AG20443 (cell line): ENCODE data around the gene BCL2L12.
A peak's percentile ranks its signal among the peaks of the same experiment; 100 is the strongest.
"Not testable (repeated sequence)": the region's sequence is repeated elsewhere in the genome, so short reads cannot be mapped to it uniquely, and the experiment has no call there.

ENCODE experiments used
- DNase-seq: peaks from one replicate; pipeline ENCODE4 v3.0.0; 2012; ENCODE audit warnings: low spot score, mixed read lengths

BCL2L12 gene

GRCh38 chr19:49665351-49666119 lies at the start of gene BCL2L12, which contains the start of gene IRF3:
Gene BCL2L12, plus strand, starts transcription at chr19:49665933. Its CDS starts 760 bp downstream, at chr19:49666693.
Gene IRF3, minus strand, starts transcription at chr19:49665857. Its CDS starts 1,019 bp downstream, at chr19:49664838.
- DNase-seq: peak; percentile 97

GRCh38 chr19:49616532-49616931 lies 49.2 kb upstream of the BCL2L12 start:
- DNase-seq: no peak

DNA sequence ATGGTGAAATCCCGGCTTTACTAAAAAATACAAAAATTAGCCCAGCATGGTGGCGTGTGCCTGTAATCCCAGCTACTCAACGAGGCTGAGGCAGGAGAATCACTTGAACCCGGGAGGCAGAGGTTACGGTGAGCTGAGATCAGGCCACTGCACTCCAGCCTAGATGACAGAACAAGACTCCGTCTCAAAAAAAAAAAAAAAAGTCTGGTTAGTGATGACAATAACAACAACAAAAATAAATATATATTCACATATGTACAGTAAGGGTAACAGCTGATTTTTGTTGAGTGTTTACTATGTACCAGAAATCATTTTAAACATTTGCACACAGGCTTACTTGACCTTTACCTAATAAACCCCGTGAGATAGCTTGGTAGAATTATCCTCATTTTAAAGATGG lies 48.8 kb upstream of the BCL2L12 start:
- no peak for DNase-seq

GRCh38 chr19:49617860-49618259 lies 47.9 kb upstream of the BCL2L12 start:
- DNase-seq: not testable (repeated sequence)

DNA sequence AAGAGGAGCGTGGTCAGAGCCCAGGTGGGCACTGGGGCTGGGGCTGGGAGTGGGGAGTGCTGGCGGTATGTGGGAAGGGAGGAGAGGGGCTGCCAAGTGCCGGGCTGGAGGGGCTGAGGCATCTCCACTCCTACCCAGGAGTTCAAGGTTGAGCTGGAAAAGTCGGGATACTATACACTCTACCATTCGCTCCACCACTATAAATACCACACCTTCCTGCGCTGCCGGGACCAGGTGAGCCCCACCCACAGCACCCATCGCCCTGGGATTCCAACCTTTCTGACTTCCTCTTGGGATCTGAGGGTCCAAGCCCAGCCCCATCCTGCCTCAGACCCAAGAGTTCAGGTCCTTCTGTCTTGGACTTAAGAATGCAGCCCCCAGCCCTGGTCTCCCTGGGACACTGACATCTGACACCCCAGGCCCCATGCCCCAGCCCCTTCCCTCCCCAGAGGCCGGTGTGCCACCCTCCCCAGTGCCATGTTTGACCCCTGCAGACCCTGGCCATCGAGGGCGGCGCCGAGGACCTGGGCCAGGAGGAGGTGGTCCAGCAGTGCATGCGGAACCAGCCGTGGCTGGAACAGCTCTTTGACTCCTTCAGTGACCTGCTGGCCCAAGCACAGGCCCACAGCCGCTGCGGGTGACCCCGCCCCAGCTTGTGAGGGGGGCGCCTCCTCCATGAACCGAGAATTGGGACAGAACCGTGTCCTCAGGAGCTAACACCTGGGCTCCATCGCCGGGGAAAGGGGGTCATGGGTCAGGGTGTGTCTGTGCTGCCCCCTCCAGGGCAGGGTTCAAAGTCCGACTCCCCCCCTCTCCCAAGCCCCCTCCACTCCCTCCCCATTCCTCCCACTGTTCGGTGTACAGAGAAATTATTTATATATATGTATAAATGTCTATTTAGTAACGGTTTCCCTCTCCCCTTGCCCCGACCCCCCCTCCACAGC lies 40.5 kb upstream of the BCL2L12 start:
- DNase-seq: no peak

GRCh38 chr19:49626226-49626625 lies 39.5 kb upstream of the BCL2L12 start:
- DNase-seq: no peak

DNA sequence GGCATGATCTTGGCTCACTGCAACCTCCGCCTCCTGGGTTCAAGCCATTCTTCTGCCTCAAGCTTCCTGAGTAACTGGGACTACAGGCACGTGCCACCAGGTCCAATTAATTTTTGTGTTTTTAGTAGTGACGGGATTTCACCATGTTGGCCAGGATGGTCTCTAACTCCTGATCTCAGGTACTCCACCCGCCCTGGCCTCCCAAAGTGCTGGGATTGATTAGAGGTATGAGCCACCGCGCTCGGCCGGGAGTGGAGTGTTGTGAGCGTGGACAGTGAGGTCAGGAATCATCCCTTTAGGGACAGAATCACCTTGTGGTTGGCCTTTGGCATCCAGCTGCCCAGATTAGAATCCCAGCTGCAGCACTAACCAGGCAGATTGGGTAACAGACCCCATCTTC lies 36.1 kb upstream of the BCL2L12 start:
- no peak for DNase-seq

DNA sequence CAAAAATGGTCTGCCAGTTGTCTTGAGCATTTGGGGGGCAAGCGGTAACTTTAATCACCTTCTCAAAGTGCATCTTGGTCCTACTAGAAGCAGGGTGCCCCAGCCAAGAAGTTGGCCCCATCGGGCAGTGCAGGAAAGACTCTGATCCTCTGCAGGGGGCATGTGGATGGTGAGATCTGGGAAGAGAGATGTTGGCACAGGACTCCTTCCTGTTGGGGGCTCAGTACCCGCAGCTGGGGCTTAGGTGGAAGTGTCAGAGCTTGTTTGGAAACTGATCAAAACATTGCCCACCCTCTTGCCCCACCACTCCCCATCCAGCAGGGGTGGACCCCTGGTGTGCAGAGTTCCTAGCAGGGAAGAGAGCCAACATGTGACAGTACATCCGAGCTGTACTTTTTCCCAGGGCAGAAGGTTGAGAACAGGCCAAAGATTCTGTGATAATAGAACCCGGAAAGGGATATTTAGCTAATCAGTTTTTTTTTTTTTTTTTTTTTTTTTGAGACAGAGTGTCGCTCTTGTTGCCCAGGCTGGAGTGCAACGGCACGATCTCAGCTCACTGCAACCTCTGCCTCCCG lies 34.6 kb upstream of the BCL2L12 start:
- no peak for DNase-seq

- no peak for DNase-seq
These were observed 34.0 kb upstream of the BCL2L12 start for GRCh38 chr19:49631610-49632192.

DNA sequence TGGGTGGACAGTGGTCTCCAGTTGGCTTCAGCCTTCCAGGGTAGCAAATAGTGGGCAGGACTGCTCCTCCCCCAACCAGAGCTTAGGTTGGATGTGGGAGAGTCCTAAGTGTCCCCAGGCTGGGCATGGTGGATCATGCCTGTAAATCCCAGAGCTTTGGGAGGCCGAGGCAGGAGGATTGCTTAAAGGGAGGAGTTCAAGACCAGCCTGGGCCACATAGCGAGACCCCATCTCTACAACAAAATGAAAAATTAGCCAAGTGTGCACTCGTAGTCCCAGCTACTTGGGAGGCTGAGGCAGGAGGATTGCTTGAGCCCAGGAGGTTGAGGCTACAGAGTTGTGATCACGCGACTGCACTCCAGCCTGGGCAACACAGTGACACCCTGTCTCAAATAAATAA lies 33.2 kb upstream of the BCL2L12 start:
- DNase-seq: no peak

GRCh38 chr19:49633273-49633672 lies 32.5 kb upstream of the BCL2L12 start:
- DNase-seq: not testable (repeated sequence)

GRCh38 chr19:49635530-49636232 lies 30.1 kb upstream of the BCL2L12 start:
- no peak for DNase-seq

DNA sequence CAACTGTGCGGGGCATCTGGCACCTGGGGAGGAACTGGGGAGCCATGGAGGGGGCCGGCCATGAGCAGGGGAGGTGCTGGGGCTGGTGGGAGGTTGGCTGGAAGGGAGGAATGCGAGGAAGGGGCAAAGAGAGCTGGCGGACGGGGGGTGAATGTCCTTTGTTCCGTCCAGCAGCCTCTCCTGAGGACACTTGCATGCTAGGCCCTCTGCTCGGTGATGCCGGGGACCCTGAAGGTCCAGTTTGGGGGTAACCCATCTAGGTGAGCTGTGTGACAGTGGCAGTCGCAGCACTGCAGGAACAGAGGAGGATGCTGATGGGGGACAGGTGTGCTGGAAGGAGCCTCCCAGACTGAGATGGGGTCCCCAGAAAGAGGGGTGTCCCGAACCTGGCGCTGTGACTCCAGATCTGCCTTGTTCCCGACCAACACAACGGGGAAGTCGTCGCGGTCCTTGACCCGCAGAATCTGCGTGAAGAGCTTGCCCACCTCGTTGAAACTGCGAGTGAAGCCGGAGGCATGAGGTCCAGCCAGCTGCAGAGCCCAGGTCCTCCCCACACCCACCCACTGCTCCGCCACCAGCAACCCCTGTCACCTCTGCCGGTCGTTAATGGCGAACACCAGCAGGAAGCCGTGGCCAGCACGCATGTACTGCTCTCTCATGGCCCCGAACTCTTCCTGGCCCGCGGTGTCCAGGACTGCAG lies 29.4 kb upstream of the BCL2L12 start:
- DNase-seq: no peak

DNA sequence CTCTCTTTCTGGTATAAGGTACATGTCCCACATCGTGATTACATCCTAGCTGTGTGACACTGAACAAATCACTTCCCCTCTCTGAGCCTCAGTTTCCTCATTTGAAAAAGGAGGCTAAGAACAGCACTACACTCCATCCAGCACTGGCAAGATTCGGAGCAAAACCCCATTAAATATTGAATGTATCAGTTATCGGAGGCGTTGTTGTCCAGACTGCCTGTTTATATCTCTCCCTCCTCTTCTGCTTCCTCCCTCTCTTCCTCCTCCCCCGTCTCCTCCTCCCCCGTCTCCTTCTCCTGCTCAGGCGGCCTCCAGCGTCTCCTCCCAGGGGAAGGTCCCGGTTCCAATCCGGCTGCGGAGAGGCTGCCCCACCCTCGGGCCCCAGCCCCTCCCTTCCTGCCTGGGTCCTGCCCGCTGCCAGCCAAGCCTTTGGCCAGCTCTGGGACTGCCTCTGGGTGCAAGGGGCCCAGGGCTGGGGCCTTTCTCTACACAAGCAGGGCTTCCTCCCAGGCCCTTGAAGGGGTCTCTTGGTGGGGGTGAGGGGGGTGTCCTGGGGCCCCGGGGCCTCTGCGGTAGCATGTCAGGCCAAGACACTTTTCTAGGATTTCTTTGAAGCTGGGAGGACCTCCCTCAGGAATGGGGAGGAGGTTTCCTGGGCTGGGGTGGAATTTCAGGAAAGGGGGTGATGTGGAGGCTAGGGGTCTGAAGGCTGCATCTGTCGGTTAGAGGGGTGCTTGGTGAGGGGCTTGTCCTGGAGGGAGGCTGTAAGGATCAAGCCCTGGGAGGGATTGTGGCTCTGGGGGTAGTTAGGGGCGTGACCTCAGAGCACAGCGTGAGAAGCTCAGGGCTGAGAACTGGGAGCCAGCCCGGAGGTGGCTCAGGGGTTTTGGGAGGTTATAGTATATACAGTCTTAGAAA lies 27.7 kb upstream of the BCL2L12 start:
- peak; percentile 84 for DNase-seq

DNA sequence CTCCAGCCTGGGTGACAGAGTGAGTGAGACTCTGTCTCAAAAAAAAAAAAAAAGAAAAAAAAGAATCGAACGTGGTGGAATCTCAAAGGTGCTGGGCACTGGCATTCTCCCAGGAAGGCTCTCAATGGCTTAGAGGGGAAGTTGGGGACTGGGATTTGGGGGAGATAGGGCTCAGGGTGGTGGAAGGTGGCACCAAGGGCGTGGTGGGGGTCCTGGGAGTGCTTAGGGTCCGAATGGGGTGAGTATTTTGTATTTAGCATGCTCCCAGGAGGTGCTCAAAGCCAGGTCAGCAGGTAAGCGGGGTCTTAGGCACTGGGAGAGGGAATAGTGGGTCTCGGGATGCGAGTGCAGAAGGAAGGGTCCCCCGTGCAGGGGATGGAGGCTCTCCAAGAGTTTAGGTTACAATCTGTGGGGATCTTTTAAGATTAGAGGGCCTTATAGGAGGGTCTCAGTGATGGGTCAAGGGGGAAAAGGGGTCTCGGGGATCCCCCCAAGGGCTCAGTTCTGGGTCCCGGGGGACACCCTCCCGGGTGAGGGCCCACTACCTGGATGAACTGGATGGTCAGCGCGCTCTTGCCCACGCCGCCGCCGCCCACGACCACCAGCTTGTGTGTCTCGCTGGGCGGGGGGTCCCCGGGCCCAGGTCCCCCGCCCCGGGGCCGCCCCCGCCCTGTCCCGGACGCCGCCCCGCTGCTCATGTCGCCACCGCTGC lies 26.2 kb upstream of the BCL2L12 start:
- no peak for DNase-seq

- peak; percentile 97 for DNase-seq
These were observed 25.4 kb upstream of the BCL2L12 start, which contains the start of gene RRAS for GRCh38 chr19:49640113-49640898. Gene RRAS, minus strand, starts transcription at chr19:49640143. Its CDS starts 45 bp downstream, at chr19:49640098.

- DNase-seq: peak; percentile 97
These were observed 23.8 kb upstream of the BCL2L12 start, which contains the start of gene SCAF1 for GRCh38 chr19:49641688-49642491. Gene SCAF1, plus strand, starts transcription at chr19:49642209. Its CDS starts 2,818 bp downstream, at chr19:49645027.
